GM13977 (cell line): ENCODE results near the gene ITGAE.
"Not testable (repeated sequence)": the region's sequence is repeated elsewhere in the genome, so short reads cannot be mapped to it uniquely, and the experiment has no call there.

Source experiments
- DNase-seq: peaks from one replicate; pipeline ENCODE4 v3.0.0; 2012; ENCODE audit warnings: low spot score
- in situ Hi-C: fragments of 300-500 bp; cut with MboI; formaldehyde crosslinking; loops from one replicate; pipeline ENCODE4 v1.12.0; 2022; ENCODE audit warnings: low sequenced_read_pairs, low pct_unique_long_range_greater_than_20kb, mixed read lengths, inconsistent platforms; ENCODE audit not compliant: unreplicated experiment
- TF ChIP-seq, protein P1 (sequence below): IDR thresholded peaks from 2 replicates; pipeline ENCODE4 v1.5.1; 2012; ENCODE audit warnings: mild to moderate bottlenecking, control low read depth; ENCODE audit not compliant: insufficient read depth; ENCODE audit errors: extremely low read depth, missing control alignments

ITGAE gene

DNA sequence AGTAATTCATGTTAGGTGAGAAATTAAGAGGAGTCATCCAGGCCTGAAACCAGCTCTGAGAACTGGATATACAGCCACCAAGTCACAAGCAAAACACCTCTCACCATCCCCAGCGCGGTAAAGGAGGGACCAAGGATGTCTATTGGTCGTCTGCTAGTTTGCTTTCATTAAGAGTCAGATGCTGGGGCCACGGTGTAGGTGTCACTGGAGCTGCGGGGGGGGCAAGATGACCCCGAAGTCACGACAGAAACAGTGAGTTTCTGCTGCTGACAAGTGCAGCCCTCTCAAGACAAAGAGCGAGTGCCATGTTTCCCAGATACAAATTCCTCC lies 44.3 kb upstream of the ITGAE start:
- in situ Hi-C loops, result no loop called here

DNA sequence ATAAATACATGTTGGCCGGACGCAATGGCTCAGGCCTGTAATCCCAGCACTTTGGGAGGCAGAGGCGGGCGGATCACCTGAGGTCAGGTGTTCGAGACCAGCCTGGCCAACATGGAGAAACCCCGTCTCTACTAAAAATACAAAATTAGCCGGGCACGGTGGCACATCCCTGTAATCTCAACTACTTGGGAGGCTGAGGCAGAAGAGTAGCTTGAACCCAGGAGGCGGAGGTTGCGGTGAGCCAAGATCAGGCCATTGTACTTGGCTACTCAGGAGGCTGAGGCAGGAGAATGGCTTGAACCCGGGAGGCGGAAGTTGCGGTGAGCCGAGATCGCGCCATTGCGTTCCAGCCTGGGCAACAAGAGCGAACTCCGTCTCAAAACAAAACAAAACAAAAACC lies 43.6 kb upstream of the ITGAE start:
- in situ Hi-C loops, DNase-seq: not testable (repeated sequence)

More for the DNA sequence above, 44.3 kb upstream of the ITGAE start:
- TF ChIP-seq, protein P1, sequence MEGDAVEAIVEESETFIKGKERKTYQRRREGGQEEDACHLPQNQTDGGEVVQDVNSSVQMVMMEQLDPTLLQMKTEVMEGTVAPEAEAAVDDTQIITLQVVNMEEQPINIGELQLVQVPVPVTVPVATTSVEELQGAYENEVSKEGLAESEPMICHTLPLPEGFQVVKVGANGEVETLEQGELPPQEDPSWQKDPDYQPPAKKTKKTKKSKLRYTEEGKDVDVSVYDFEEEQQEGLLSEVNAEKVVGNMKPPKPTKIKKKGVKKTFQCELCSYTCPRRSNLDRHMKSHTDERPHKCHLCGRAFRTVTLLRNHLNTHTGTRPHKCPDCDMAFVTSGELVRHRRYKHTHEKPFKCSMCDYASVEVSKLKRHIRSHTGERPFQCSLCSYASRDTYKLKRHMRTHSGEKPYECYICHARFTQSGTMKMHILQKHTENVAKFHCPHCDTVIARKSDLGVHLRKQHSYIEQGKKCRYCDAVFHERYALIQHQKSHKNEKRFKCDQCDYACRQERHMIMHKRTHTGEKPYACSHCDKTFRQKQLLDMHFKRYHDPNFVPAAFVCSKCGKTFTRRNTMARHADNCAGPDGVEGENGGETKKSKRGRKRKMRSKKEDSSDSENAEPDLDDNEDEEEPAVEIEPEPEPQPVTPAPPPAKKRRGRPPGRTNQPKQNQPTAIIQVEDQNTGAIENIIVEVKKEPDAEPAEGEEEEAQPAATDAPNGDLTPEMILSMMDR, result no peak
- DNase-seq, result peak; percentile 72

DNA sequence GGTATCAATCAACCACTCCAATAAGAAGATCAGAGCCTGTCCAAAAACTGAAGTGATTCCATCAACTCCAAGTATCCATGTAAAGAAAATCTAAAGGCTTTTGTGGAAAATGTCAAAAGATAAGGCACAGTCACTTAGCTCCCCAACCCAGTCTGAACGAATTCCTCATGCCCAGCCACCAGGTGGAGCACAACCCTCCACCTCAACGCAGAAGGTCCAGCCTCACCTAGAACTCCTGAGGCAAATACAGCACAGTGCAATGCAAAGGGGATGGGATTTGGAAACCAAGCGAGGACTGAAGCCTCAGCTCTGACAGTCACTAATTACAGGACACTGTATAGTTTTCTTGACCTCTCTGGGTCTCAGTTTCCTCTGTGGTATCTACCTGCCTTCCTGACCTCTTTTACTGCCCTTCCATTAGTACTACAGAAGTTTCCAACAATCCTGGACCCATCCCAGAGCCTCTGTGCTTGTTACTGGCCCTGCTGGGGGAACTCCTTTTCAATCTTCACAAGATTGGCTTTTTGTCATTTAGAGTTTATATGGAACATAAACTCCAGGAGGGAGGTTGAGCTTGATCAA lies 43.0 kb upstream of the ITGAE start:
- peak; percentile 68 for DNase-seq
- in situ Hi-C loops, result no loop called here
- TF ChIP-seq, protein P1, result peak; percentile 64

DNA sequence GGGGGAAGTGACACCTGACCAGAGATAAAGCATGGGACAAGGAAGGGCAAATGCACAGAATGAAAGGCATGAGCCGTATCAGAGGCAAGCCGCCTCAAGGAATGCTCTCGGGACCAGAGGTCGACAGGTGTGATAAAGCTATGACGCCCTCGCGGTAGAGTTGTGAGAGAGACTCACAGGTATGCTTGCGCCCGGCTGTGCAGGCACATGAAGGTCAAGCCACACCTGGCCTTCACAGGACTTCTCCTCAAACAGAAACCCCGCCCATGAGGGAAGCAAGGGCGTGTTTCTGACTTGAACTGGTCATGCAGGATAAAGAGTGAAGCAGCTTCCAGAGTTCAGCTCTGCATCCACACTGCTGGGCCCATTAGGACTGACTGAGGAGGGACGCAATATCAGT lies 37.2 kb upstream of the ITGAE start:
- DNase-seq, result no peak
- TF ChIP-seq, protein P1, result no peak
- in situ Hi-C loops, result no loop called here

DNA sequence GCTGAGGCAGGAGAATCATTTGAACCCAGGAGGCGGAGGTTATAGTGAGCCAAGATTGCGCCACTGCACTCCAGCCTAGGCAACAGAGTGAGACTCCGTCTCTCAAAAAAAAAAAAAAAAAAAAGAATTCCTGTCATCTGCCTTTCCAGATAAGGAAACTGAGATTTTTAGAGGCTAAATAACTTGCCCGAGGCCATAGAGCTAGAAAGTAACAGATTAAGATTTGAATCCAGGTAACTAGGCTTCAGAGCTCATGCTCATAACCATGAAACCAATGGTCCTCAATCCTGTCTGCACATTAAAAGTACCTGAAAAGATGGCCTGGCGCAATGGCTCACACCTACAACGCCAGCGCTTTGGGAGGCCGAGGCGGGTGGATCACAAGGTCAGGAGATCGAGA lies 35.6 kb upstream of the ITGAE start:
- in situ Hi-C loops, result no loop called here
- DNase-seq, result no peak
- TF ChIP-seq, protein P1, result no peak

DNA sequence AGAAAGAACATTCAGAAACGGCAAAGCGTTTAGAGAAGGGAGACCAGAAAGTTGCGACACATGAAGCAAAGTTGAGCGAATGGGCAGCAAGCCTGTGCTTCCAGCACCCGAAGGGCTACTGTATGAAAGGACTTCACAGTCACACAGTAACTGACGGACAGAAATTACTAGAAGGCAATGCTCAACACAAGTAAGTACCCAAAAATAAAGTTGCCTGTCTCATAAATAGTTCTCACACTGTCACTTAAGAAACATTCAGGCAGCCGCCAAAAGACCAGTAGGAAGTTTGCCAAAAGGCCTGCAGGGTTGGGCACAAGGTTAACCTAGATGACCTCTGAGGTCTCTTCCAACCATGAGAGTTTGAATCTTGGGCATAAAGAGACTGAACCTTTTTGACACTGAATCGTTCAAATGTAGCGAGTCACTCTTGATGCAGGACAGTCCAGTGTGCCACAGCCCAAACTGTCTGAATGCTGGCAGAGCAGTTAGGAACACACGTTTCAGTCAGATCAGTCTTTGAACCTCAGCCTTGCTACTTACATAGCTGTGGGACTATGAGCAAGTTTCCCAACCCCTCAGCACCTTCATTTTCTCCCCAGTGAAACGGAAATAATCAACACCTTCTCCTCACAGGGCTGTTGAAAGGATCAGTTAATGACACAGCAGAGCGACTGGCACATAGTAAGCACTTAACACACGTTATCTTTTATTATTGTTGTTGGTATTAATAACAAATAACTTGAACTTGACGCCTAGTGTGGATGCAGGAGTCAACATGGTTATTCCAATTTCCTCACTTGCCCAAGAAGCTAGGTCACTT lies 34.6 kb upstream of the ITGAE start:
- TF ChIP-seq, protein P1, result no peak
- in situ Hi-C loops, result no loop called here
- no peak for DNase-seq

DNA sequence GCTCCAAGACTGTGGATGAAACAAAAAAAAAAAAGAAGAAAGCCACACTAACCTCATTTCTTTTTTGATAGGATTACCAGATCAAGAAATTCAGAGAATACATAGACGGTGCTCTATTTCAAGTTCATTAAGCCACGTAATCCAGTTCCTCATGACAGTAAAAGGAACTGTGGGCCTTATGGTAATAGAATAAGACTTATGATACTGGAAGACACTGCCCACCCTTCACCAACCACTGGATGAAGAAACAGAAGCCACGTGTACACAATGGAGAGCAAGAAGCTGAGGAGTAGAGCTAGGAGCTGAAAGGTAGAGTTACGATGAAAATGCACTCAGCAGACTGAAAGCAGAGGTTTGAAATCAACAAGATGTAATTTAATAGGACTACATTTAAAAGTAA lies 33.8 kb upstream of the ITGAE start:
- in situ Hi-C loops, result no loop called here
- DNase-seq, result no peak
- TF ChIP-seq, protein P1, result no peak
